Left lobe of liver (tissue), 2 donors: ENCODE results near the gene GABARAPL2. TPM values are rescaled to one million over a fixed set of nuclear protein-coding genes. Genes with fewer than 3 reads are reported as not detected.
"Not testable (repeated sequence)": the region's sequence is repeated elsewhere in the genome, so short reads cannot be mapped to it uniquely, and the experiment has no call there.

Experiments used
- ATAC-seq: fragments of 200-7000 bp; cut with Tn5 transposase; one replicate; pipeline ENCODE4 v1.9.1; 2020; ENCODE audit warnings: mild to moderate bottlenecking, moderate library complexity
- DNase-seq: peaks from one replicate; pipeline ENCODE4 v3.0.0-alpha.2; 2020; ENCODE audit warnings: low spot score
- total RNA-seq: library from RNA; stranded (reverse); gene quantifications from one replicate; pipeline ENCODE4 v1.2.1, GENCODE V29; 2021
- donor health status: DM: no; HTN: no; CAD: no; lungs with moderate emphysema.
- donor health status: DM: no; HTN: yes; CAD: no.

GABARAPL2 gene, protein sequence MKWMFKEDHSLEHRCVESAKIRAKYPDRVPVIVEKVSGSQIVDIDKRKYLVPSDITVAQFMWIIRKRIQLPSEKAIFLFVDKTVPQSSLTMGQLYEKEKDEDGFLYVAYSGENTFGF
- total RNA-seq = 40.2 TPM

DNA sequence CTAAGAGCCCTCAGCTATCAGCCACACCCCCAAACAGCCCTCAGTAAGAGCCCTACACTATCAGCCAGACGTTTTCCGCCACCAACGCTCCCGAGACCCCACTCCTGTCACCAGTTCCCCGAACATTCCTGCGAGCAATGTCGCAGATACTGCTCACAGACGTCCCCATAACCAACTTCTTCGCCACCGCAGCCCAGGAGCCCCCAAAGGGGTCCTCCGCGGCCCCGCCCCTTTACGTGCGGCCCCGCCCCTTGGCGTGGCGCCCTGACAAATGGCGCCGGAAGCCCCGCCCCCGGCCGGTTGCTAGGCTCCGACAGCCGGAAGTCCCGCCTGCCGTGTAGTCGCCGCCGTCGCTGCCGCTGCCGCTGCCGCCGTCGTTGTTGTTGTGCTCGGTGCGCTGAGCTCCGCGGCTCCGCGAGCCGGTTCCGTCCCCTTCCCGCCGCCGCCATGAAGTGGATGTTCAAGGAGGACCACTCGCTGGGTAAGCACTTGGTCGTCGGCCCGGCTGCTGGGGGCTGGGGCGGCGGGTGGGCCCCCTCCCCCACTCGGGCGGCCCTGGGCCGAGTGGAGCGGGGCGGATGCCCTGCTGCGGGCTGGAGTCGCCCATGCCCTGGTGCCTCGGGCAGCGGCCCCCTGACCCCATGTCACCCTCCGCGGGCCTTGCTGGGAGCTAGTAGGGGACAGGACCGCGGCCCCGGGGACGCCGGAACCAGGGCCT lies at the start of gene GABARAPL2:
TSS of gene GABARAPL2 (plus strand) at position 340 of the 718 bp plus-strand sequence. CDS start at position 448, 108 bp downstream.
- ATAC-seq = peak; percentile 96
- peak; percentile 89 for DNase-seq

DNA sequence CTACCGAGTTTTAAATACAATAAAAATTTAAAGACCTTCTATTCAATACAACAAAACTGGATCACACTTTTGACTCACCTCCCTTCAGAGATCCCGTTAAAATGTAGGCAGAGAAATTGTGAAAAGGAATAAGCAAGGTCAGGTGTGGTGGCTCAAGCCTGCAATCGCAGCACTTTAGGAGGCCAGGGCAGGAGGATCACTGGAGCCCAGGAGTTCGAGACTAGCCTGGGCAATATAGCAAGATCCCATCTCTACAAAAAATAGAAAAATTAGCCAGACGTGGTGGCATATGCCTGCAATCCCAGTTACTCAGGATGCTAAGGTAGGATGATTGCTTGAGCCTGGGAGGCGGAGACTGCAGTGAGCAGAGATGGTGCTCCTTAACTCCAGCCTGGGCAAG lies 47.0 kb upstream of the GABARAPL2 start:
- DNase-seq (no peak), ATAC-seq (no peak)

GRCh38 chr16:75526032-75526790 lies 40.0 kb upstream of the GABARAPL2 start:
- DNase-seq (no peak), ATAC-seq (peak; percentile 8)

DNA sequence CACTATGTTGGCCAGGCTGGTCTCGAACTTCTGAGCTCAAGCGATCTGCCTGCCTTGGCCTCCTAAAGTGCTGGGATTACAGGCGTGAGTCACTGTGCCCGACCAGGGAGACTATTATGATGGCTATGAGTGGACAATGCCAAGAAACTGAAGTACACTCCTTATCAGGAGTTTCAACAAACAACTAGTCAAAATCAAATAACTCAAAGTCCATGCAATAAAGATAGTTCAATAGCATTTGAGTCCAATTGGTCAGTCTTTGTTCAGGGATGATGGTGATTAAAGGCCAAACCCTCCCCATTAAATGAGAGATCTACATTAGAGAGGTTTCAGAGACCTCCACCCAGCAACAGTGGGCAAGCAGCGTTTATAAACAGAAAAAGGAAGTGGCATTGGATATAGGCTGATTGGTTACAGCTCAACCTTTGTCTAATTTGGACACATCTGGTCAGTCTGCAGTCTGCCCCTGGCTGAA lies 38.3 kb upstream of the GABARAPL2 start:
- peak; percentile 65 for DNase-seq
- peak; percentile 94 for ATAC-seq

DNA sequence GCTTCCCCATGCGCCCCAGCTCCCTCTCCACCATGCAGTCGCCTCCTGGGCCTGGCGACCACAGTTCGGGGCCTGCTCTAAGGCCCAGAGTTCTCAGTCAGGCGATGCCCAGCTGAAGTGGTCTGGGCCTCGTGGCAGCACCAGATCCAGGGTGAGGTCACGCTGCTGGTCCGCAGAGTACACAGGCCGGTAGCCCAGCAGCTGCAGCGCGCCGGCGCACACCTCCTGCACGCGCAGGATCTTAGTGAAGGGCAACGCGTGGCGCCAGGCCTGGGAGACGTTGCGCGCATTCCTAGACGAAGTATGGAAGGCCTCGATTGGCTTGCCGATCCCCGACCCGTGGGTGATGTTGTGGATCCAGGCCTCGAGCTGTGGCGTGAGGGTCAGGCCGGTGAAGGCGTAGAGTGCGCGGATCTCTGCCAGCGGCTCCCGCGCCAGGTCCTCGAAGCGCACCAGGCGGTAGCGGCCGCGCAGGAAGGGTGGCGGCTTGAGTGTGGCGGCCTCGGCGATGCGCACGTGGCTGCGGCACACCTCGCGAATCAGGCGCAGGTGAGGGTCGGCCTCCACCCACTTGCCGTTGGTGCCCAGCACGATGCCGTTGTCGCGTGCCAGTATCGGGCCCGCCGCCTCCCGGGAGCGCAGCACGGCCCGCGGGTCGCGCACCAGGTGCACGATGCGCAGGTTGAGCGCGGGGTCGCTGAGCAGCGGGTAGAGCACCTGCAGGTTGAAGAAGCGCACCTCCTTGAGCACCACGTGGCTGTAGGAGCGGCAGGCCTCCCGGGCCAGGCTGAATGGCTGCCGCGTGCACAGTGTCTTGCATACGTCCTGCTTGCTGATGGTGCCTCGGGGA lies 36.9 kb upstream of the GABARAPL2 start:
- ATAC-seq (no peak), DNase-seq (no peak)

DNA sequence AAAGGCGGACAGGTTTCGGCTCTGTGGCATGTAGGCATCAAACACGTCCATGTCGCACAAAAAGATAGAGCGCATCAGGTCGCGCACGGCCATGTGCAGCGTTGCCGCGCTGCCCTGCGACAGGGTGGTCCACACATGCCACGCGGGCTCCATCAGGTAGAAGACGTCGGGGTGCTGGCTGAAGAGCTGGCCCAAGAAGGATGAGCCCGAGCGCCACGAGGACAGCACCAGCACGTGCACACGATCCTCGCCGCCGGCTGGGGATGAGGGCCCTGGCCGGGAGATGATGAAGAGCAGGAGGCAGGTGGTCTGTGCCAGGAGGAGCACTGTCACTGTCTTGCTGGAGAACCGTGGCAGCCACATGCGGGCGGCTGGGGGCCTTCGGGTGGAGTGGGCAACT lies 36.2 kb upstream of the GABARAPL2 start:
- no peak for DNase-seq

GRCh38 chr16:75532142-75532765 lies 33.9 kb upstream of the GABARAPL2 start:
- ATAC-seq = no peak
- no peak for DNase-seq

More for the DNA sequence above, 36.2 kb upstream of the GABARAPL2 start:
- no peak for ATAC-seq

DNA sequence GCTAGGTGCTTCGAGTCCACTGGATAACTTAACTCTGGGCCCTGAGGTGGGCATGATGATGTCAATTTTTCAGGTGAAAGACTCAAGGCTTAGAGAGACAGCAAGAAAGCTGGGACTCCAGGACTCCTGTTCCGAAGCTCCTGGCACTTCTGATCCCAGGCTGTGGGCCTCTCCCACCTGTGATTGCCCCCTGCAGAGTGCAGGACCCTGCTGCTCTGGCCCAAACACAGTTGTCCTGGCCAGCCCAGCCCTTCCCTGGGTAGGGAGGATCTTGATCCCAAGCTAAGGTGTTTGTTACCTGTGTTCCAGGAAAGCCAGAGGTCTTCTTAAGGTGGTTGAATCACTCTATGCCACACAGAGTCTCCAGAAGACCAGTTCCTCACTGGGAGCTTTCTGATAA lies 33.4 kb upstream of the GABARAPL2 start:
- DNase-seq = no peak

GRCh38 chr16:75534560-75535205 lies 31.5 kb upstream of the GABARAPL2 start:
- DNase-seq (no peak), ATAC-seq (no peak)

More for the DNA sequence above, 33.4 kb upstream of the GABARAPL2 start:
- ATAC-seq = no peak

GRCh38 chr16:75535211-75535843 lies 30.9 kb upstream of the GABARAPL2 start:
- ATAC-seq (no peak), DNase-seq (no peak)

DNA sequence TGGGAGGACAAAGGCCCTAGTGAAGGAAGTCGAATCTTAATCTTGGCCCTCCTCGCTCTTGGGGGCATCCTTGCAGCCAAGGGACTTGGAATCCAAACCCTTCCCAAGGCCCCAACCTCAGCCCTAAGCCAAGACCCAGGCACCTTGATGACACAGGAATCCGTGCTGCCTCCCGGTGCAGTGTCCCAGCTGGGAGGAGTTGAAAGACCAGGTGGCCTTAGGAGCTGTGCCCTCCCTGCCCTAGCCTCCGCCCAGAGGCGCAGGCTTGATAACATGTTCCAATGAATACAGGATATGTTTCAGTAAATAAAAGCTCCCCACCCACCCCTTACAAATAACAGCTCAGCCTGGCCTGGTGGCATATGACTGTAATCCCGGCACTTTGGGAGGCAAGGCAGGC lies 30.3 kb upstream of the GABARAPL2 start, which contains the start of gene CHST5:
TSS of gene CHST5 (minus strand) at position 208 of the 400 bp plus-strand sequence. CDS start 5,724 bp downstream, outside the sequence.
- ATAC-seq = no peak
- no peak for DNase-seq

DNA sequence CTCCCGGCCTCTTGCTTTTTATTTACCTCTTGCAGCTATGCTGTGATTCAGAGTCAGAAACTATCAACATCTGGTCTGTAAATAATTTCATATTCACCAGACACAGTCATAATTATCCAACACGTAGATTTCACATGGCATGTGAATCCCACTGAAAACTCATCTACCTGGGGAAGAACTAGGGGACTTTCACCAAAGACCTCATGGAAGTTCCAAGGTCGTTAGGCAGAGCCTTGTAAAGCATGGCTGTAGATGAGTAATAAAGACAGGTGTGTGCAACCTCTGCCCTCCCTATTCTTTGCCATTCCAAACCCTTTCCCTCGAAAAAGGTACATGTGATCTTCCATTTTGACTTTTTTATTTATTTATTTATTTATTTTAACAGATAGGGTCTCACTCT lies 28.4 kb upstream of the GABARAPL2 start:
- no peak for ATAC-seq
- DNase-seq = no peak

DNA sequence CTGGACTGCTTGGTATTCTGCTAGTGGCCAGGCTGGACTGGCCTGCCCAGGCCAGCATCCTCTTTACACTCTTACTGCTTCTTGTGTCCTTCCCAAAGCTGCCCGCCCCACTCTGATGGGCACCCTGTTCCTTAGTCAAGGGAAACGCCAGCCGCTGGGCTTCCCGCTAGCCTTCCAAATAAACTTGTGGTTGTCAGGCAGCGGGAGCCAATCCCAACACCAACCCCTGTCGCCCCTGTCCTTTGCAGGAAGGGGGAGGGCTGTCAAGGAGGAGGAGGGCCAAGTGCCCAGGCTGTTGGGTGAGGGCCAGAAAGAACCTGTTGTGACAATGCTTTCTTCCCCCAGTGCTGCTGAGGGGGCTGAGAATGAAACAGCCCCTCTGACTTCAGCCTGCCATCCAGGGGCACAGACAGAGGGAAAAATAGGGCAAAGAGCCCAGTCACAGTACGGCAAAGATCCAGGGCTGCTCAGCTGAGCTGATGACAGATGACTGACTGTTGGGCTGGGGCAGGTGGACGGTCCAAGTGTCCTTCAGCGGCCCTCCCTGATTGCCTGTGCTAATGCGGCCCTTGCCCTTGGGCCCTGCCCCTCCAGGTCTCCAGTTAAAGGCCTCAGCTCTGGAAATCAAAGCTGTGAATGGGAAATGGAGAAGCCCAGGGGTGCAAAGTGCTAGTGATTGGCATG lies 27.2 kb upstream of the GABARAPL2 start:
- not testable (repeated sequence) for DNase-seq

DNA sequence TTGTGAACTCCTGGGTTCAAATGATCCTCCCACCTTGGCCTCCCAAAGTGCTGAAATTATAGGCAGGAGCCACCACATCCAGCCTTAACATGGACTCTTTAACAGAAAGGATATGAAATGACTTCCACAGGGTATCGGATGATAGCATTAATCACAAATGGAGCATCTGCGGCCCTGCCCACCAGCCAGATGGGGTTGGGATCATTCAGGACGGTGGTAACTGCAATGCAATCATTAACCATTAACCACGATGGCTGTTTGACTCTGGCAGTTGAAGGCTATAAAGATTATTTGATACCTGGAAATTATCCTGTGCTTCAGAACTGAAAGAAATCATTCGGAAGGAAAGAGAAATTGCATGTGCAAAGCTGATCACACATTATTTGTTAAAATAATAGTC lies 24.9 kb upstream of the GABARAPL2 start:
- ATAC-seq (no peak), DNase-seq (no peak)

More for the DNA sequence above, 27.2 kb upstream of the GABARAPL2 start:
- ATAC-seq = peak; percentile 44

DNA sequence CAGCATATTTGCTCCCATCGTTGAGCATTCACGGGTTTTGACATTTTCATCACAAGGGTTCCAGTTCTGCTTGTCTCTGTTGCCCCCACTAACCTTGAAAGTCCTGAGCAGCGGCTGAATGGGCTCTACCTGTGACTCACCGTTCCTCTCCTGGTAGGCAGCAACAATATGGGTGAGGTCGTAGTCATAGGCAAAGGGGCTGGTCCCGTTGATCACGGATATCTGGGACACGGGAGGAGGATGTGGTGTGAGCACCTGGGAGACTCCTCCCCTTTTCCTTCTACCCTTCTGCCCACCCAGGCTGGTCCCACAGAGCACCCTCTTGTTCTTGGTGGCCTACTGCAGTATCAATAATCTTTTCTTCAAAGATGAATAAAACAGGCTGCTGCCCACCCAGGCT lies 23.7 kb upstream of the GABARAPL2 start:
- ATAC-seq, DNase-seq: not testable (repeated sequence)

- not testable (repeated sequence) for ATAC-seq, DNase-seq
Measured at GRCh38 chr16:75545879-75546278, 20.3 kb upstream of the GABARAPL2 start.

- ATAC-seq = no peak
Measured at GRCh38 chr16:75546293-75546692, 19.9 kb upstream of the GABARAPL2 start.

GRCh38 chr16:75548456-75548855 lies 17.7 kb upstream of the GABARAPL2 start:
- ATAC-seq = not testable (repeated sequence)

More at GRCh38 chr16:75546293-75546692, 19.9 kb upstream of the GABARAPL2 start:
- DNase-seq = no peak

More at GRCh38 chr16:75548456-75548855, 17.7 kb upstream of the GABARAPL2 start:
- not testable (repeated sequence) for DNase-seq
